Panc1 (cell line): ENCODE data around the gene VCPKMT.

Experiments
- CTCF ChIP-seq: fragments of 450-650 bp; IDR thresholded peaks from 2 replicates; pipeline ENCODE4 v1.5.1; 2017; ENCODE audit warnings: mild to moderate bottlenecking
- SIN3A ChIP-seq: IDR thresholded peaks from 2 replicates; pipeline ENCODE4 v1.6.1; 2012; ENCODE audit warnings: low read depth, mild to moderate bottlenecking, low read length, moderate library complexity, borderline replicate concordance; ENCODE audit not compliant: insufficient read depth

GRCh38 chr14:50095895-50096294 is 20.5 kb downstream of the VCPKMT start:
- TF ChIP-seq CTCF = no peak
- no peak for TF ChIP-seq SIN3A
